Mammary epithelial cell (primary cell): ENCODE measurements around the gene DOCK1.

Experiments used
- EZH2 ChIP-seq: IDR thresholded peaks from 2 replicates; pipeline ENCODE4 v1.6.1; 2012; ENCODE audit warnings: low read length, inconsistent platforms, borderline replicate concordance
- TF ChIP-seq, protein P1 (sequence below), 2 donors: IDR thresholded peaks in 1 of 2; conservative IDR thresholded peaks in 1 of 2; 2 replicates each; pipeline ENCODE4 v1.5.1; 2011 to 2012; ENCODE audit warnings: inconsistent platforms in 2 of 2, low read length in 2 of 2, mild to moderate bottlenecking in 2 of 2, control low read depth in 1 of 2, low read depth in 1 of 2; ENCODE audit not compliant: insufficient read depth in 1 of 2; ENCODE audit errors: extremely low read depth in 1 of 2

DNA sequence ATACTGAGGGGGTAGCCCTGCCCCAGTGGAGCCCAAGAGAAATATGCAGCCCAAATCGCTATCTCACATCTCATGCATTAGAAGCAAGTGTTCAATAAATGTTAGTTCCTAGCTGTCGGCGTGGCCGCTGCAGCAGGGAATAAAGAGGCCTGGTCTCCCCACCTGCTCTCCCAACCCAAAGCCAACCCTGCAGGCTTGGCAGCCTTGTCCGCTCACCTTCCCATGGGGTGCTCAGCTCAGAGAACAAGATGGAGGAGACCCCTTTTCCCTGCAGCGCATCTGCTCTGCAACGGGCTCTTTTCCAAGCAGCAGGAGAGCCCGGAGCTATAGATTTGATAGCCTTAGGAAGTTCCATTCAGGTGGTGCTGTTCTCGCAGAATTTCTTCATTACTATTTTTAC lies 12.0 kb upstream of the DOCK1 start:
- TF ChIP-seq, protein P1, sequence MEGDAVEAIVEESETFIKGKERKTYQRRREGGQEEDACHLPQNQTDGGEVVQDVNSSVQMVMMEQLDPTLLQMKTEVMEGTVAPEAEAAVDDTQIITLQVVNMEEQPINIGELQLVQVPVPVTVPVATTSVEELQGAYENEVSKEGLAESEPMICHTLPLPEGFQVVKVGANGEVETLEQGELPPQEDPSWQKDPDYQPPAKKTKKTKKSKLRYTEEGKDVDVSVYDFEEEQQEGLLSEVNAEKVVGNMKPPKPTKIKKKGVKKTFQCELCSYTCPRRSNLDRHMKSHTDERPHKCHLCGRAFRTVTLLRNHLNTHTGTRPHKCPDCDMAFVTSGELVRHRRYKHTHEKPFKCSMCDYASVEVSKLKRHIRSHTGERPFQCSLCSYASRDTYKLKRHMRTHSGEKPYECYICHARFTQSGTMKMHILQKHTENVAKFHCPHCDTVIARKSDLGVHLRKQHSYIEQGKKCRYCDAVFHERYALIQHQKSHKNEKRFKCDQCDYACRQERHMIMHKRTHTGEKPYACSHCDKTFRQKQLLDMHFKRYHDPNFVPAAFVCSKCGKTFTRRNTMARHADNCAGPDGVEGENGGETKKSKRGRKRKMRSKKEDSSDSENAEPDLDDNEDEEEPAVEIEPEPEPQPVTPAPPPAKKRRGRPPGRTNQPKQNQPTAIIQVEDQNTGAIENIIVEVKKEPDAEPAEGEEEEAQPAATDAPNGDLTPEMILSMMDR (conservative IDR thresholded peaks at IDR 0.05 in 1 of 2, IDR thresholded peaks at IDR 0.05 in 1 of 2; ENCODE audit: extremely low read depth in 1 of 2, insufficient read depth in 1 of 2, low read depth in 1 of 2, low read length in 2 of 2): no peak
- no peak for TF ChIP-seq EZH2
